ENCODE data around the gene DOCK8.
"Not testable (repeated sequence)": the region's sequence is repeated elsewhere in the genome, so short reads cannot be mapped to it uniquely, and the experiment has no call there.

DOCK8 gene

GRCh38 chr9:219670-220365 lies 5.2 kb downstream of the DOCK8 start:
- no peak for TF ChIP-seq ZNF274 (IDR thresholded peaks at IDR 0.05; ENCODE audit: low read depth, low read length)
- H3K4me3 ChIP-seq (ENCODE audit: low read length) = no peak overlapping the region

- no peak for TF ChIP-seq ZNF274 (IDR thresholded peaks at IDR 0.05; ENCODE audit: low read depth, low read length)
- no peak overlapping the region for H3K4me3 ChIP-seq (ENCODE audit: low read length)
These were observed 7.5 kb downstream of the DOCK8 start for GRCh38 chr9:221989-222776.

GRCh38 chr9:223152-223551 lies 8.5 kb downstream of the DOCK8 start:
- H3K4me3 ChIP-seq (ENCODE audit: low read length) = no peak overlapping the region; the same call in 1 of the 2 replicates
- TF ChIP-seq ZNF274 (IDR thresholded peaks at IDR 0.05; ENCODE audit: low read depth, low read length) = no peak

- TF ChIP-seq ZNF274 (IDR thresholded peaks at IDR 0.05; ENCODE audit: low read depth, low read length) = no peak
- H3K4me3 ChIP-seq (ENCODE audit: low read length) = no peak overlapping the region
These were observed 9.4 kb downstream of the DOCK8 start for GRCh38 chr9:224026-224425.

- no peak for TF ChIP-seq ZNF274 (IDR thresholded peaks at IDR 0.05; ENCODE audit: low read depth, low read length)
- no peak overlapping the region for H3K4me3 ChIP-seq (ENCODE audit: low read length)
These were observed 10.2 kb downstream of the DOCK8 start for GRCh38 chr9:224582-225520.

- TF ChIP-seq ZNF274 (IDR thresholded peaks at IDR 0.05; ENCODE audit: low read depth, low read length) = no peak
- H3K4me3 ChIP-seq (ENCODE audit: low read length) = no peak overlapping the region
These were observed 13.2 kb downstream of the DOCK8 start for GRCh38 chr9:227860-228259.

- no peak for TF ChIP-seq ZNF274 (IDR thresholded peaks at IDR 0.05; ENCODE audit: low read depth, low read length)
- H3K4me3 ChIP-seq (ENCODE audit: low read length) = no peak overlapping the region
These were observed 14.4 kb downstream of the DOCK8 start for GRCh38 chr9:228929-229695.

DNA sequence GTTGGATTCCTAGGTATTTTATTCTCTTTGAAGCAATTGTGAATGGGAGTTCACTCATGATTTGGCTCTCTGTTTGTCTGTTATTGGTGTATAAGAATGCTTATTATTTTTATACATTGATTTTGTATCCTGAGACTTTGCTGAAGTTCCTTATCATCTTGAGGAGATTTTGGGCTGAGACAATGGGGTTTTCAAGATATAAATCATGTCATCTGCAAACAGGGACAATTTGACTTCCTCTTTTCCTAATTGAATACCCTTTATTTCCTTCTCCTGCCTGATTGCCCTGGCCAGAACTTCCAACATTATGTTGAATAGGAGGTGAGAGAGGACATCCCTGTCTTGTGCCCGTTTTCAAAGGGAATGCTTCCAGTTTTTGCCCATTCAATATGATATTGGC lies 17.0 kb downstream of the DOCK8 start:
- H3K4me3 ChIP-seq (ENCODE audit: low read length) = not testable (repeated sequence)

- H3K4me3 ChIP-seq (ENCODE audit: low read length) = not testable (repeated sequence)
These were observed 19.0 kb downstream of the DOCK8 start for GRCh38 chr9:233708-234107.

DNA sequence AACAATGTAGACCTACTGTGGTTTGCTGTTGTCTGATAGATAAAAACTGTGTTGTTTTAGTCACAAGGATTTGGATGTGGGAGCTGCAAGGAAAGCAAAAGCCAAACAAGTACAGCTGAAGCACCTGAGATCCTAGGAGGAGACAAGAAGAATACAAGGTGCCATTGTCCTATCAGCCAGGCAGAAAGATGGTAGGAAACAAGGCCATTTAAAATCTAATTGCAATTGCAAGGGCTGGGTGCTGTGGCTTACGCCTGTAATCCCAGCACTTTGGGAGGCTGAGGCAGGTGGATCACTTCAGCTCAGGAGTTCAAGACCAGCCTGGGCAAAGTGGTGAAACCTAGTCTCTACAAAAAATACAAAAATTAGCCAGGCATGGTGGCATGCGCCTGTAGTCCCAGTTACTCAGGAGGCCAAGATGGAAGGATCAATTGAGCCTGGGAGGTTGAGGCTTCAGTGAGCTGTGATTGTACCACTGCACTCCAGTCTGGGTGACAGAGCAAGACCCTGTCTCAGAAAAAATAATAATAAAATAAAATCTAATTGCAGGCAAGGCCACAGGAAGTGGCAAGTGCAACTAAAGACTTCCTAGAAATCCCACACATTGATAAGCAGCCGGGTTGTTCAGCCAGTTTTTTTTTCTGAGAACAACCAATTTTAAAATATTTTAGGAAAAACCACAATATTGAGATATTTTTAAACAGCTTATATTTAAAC lies 22.6 kb downstream of the DOCK8 start:
- no peak for TF ChIP-seq ZNF274 (IDR thresholded peaks at IDR 0.05; ENCODE audit: low read depth, low read length)
- H3K4me3 ChIP-seq (ENCODE audit: low read length) = no peak overlapping the region

GRCh38 chr9:237858-238345 lies 23.2 kb downstream of the DOCK8 start:
- no peak overlapping the region for H3K4me3 ChIP-seq (ENCODE audit: low read length)
- no peak for TF ChIP-seq ZNF274 (IDR thresholded peaks at IDR 0.05; ENCODE audit: low read depth, low read length)

DNA sequence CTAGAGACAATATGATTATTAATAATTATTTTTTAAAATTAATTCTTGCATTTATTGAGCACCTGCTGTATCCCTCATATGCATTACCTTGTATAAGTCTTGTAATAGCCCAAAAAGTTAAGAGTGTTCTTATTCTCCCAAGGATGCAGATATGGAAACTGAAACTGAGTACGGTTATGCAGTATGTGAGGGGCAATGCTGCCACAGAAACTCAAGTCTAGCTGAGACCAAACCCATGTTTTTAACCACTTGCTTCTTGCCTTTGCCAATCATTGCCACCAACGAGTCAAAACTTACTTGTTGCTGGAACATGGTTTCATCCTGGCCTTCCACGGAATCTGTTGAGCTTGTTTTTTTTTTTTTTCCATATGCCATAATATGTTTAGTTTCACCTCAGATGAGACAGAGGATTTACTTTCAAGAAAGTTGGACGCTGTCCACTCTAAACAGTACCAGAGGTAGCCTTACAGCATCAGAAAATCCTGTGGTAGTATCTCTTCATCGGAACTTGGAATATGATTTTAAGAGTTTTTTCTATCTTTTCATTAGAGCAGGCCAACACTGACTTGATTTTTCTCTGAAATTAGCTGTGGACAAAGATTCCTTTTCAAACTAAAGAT lies 27.9 kb downstream of the DOCK8 start:
- H3K4me3 ChIP-seq (ENCODE audit: low read length) = no peak overlapping the region
- no peak for TF ChIP-seq ZNF274 (IDR thresholded peaks at IDR 0.05; ENCODE audit: low read depth, low read length)
